ENCODE data around the gene CLCF1.

- TF ChIP-seq CTCF (IDR thresholded peaks at IDR 0.05) (no peak), REST (IDR thresholded peaks at IDR 0.05; ENCODE audit: low read depth, low read length) (no peak)
Measured at GRCh38 chr11:67410984-67411784, 37.8 kb upstream of the CLCF1 start.
